Fibroblast of lung (primary cell): ENCODE data around the gene PTCH2. TPM values are rescaled to one million over a fixed set of nuclear protein-coding genes. Genes with fewer than 3 reads are reported as not detected.

Experiments used
- DNase-seq, 2 donors: peaks; one replicate each; pipeline versions ENCODE4 v3.0.0 to v3.0.0-alpha.2; 2010; ENCODE audit warnings: low read depth in 2 of 2
- H2AFZ ChIP-seq: 2 replicates; pipeline ENCODE4 v1.5.1; 2012; ENCODE audit warnings: low read length, control low read depth, inconsistent platforms
- H3K27ac ChIP-seq: 2 replicates; pipeline ENCODE4 v1.5.1; 2011; ENCODE audit warnings: low read length, control low read depth; ENCODE audit not compliant: insufficient read depth
- H3K27me3 ChIP-seq: 2 replicates; pipeline ENCODE4 v1.5.1; 2011; ENCODE audit warnings: mild to moderate bottlenecking, low read length; ENCODE audit not compliant: control insufficient read depth, insufficient read depth
- H3K36me3 ChIP-seq: 2 replicates; pipeline ENCODE4 v1.5.1; 2011; ENCODE audit warnings: low read length; ENCODE audit not compliant: control insufficient read depth, insufficient read depth
- H3K4me1 ChIP-seq: 2 replicates; pipeline ENCODE4 v1.5.1; 2011; ENCODE audit warnings: low read length; ENCODE audit not compliant: control insufficient read depth, insufficient read depth; ENCODE audit errors: extremely low read depth
- H3K4me2 ChIP-seq: 2 replicates; pipeline ENCODE4 v1.5.1; 2011; ENCODE audit warnings: low read length, control low read depth; ENCODE audit not compliant: insufficient read depth; ENCODE audit errors: extremely low read depth
- H3K4me3 ChIP-seq, 4 experiments: fragments of 200-600 bp in 1 of 4; sonication (generic) in 1 of 4; replicated peaks in 1 of 4; 2 replicates each; pipeline ENCODE4 v1.5.1; 2011 to 2016; ENCODE audit warnings: low read length in 4 of 4, low read depth in 3 of 4, mild to moderate bottlenecking in 3 of 4, control low read depth in 2 of 4, inconsistent platforms in 1 of 4, mixed read lengths in 1 of 4; ENCODE audit not compliant: insufficient read depth in 1 of 4; ENCODE audit errors: control extremely low read depth in 1 of 4
- H3K79me2 ChIP-seq: 2 replicates; pipeline ENCODE4 v1.5.1; 2012; ENCODE audit warnings: mild to moderate bottlenecking, low read length, inconsistent platforms; ENCODE audit not compliant: control insufficient read depth, insufficient read depth
- H3K9ac ChIP-seq: 2 replicates; pipeline ENCODE4 v1.5.1; 2011; ENCODE audit warnings: mild to moderate bottlenecking, low read length, control low read depth; ENCODE audit not compliant: insufficient read depth
- H3K9me3 ChIP-seq: 2 replicates; pipeline ENCODE4 v1.5.1; 2012; ENCODE audit warnings: low read depth, low read length; ENCODE audit not compliant: control insufficient read depth, insufficient read depth
- H4K20me1 ChIP-seq: 2 replicates; pipeline ENCODE4 v1.5.1; 2011; ENCODE audit warnings: low read length; ENCODE audit not compliant: control insufficient read depth, insufficient read depth; ENCODE audit errors: extremely low read depth
- CTCF ChIP-seq, 2 donors: IDR thresholded peaks in 1 of 2; conservative IDR thresholded peaks in 1 of 2; 1 replicate in 1 of 2; 2 replicates in 1 of 2; pipeline ENCODE4 v1.5.1; 2011 to 2012; ENCODE audit warnings: low read length in 2 of 2, control low read depth in 1 of 2, inconsistent platforms in 1 of 2, low read depth in 1 of 2, mild to moderate bottlenecking in 1 of 2
- EZH2 ChIP-seq: IDR thresholded peaks from 2 replicates; pipeline ENCODE4 v1.5.1; 2012; ENCODE audit warnings: low read length, control low read depth, mild to moderate bottlenecking; ENCODE audit errors: missing control alignments
- polyA plus RNA-seq, 2 donors: library from polyadenylated mRNA; depleted of rRNA in 1 of 2; stranded (reverse) in 1 of 2; unstranded in 1 of 2; fragments of >200 nt; gene quantifications; 2 replicates each; pipeline ENCODE4 v1.2.1, GENCODE V29; 2011 to 2012; ENCODE audit warnings: missing spikeins in 1 of 2
- total RNA-seq: library from RNA; depleted of rRNA; stranded (reverse); fragments of >200 nt; gene quantifications from 2 replicates; pipeline ENCODE4 v1.2.1, GENCODE V29; 2014

Gene PTCH2
- total and polyA plus RNA-seq, 2 donors (not counting 1 experiment from before 2014, with no cell fraction given): 0.15 to 0.50 TPM

- no peak overlapping the region for H2AFZ ChIP-seq
- H3K4me1 ChIP-seq: peaks cover 39% of the 10 kb centered on the region
- peak overlapping the region; percentile 100 for H3K4me2 ChIP-seq
- H4K20me1 ChIP-seq: no peaks in the 10 kb centered on the region
- H3K79me2 ChIP-seq: peaks cover 46% of the 10 kb centered on the region
- peaks cover 41% of the 10 kb centered on the region for H3K36me3 ChIP-seq
- no peak for DNase-seq
- TF ChIP-seq EZH2 (no peak), CTCF (conservative IDR thresholded peaks at IDR 0.05 in 1 of 2, IDR thresholded peaks at IDR 0.05 in 1 of 2; ENCODE audit: low read depth in 1 of 2, low read length in 2 of 2) (no peak)
- H3K9me3 ChIP-seq: no peaks in the 10 kb centered on the region
- H3K4me3 ChIP-seq: peak overlapping the region; percentile 65 to 98 (median 93)
- H3K27me3 ChIP-seq: no peaks in the 10 kb centered on the region
- peak overlapping the region; percentile 55 for H3K9ac ChIP-seq
- H3K27ac ChIP-seq: peak overlapping the region; percentile 81
Observed at GRCh38 chr1:44802306-44803061, 40.6 kb downstream of the PTCH2 start.

GRCh38 chr1:44801491-44802305 is 41.4 kb downstream of the PTCH2 start:
- Histone ChIP-seq H3K27me3 (no peaks in the 10 kb centered on the region), H3K4me3 (peak overlapping the region; percentile 65 to 98 (median 93)), H3K4me1 (peaks cover 34% of the 10 kb centered on the region), H3K4me2 (peak overlapping the region; percentile 100), H2AFZ (no peak overlapping the region), H3K9ac (peak overlapping the region; percentile 55), H3K36me3 (peaks cover 40% of the 10 kb centered on the region), H3K79me2 (peaks cover 46% of the 10 kb centered on the region), H3K9me3 (no peaks in the 10 kb centered on the region), H3K27ac (peak overlapping the region; percentile 81), H4K20me1 (no peaks in the 10 kb centered on the region)
- TF ChIP-seq CTCF (conservative IDR thresholded peaks at IDR 0.05 in 1 of 2, IDR thresholded peaks at IDR 0.05 in 1 of 2; ENCODE audit: low read depth in 1 of 2, low read length in 2 of 2): no peak
- no peak for TF ChIP-seq EZH2
- DNase-seq: no peak
